ENCODE results near the gene CERT1. TPM values are rescaled to one million over a fixed set of nuclear protein-coding genes. Genes with fewer than 3 reads are reported as not detected.

Gene CERT1
- total RNA-seq, 1 donor from 2014 or later: 36.2 TPM

GRCh38 chr5:75532190-75532589 lies 20.8 kb upstream of the CERT1 start:
- Mint-ChIP-seq H3K4me1 (ENCODE audit: low read depth) (peaks cover 24% of the 10 kb centered on the region), H3K27me3 (ENCODE audit: low read depth) (no peaks in the 10 kb centered on the region), H3K36me3 (ENCODE audit: low read depth) (peaks cover 26% of the 10 kb centered on the region), H3K27ac (ENCODE audit: unreplicated experiment) (peak overlapping the region; percentile 27), H3K9me3 (ENCODE audit: low read depth) (peaks cover 21% of the 10 kb centered on the region), H3K4me3 (ENCODE audit: unreplicated experiment) (no peak overlapping the region)
- DNase-seq (ENCODE audit: low spot score): no peak
- TF ChIP-seq CTCF (IDR thresholded peaks at IDR 0.05): no peak

GRCh38 chr5:75529185-75529584 lies 17.8 kb upstream of the CERT1 start:
- H3K4me3 Mint-ChIP-seq (ENCODE audit: unreplicated experiment): no peak overlapping the region
- H3K27ac Mint-ChIP-seq (ENCODE audit: unreplicated experiment): no peak overlapping the region
- no peak for TF ChIP-seq CTCF (IDR thresholded peaks at IDR 0.05)
- no peaks in the 10 kb centered on the region for H3K27me3 Mint-ChIP-seq (ENCODE audit: low read depth)
- peaks cover 17% of the 10 kb centered on the region for H3K4me1 Mint-ChIP-seq (ENCODE audit: low read depth)
- H3K9me3 Mint-ChIP-seq (ENCODE audit: low read depth): peaks cover 11% of the 10 kb centered on the region
- H3K36me3 Mint-ChIP-seq (ENCODE audit: low read depth): peaks cover 13% of the 10 kb centered on the region
- DNase-seq (ENCODE audit: low spot score): no peak

- no peak for TF ChIP-seq CTCF (IDR thresholded peaks at IDR 0.05)
- Mint-ChIP-seq H3K9me3 (ENCODE audit: low read depth) (peaks cover 11% of the 10 kb centered on the region), H3K27me3 (ENCODE audit: low read depth) (no peaks in the 10 kb centered on the region), H3K4me1 (ENCODE audit: low read depth) (peaks cover 19% of the 10 kb centered on the region), H3K4me3 (ENCODE audit: unreplicated experiment) (no peak overlapping the region), H3K36me3 (ENCODE audit: low read depth) (peaks cover 7% of the 10 kb centered on the region), H3K27ac (ENCODE audit: unreplicated experiment) (no peak overlapping the region)
- no peak for DNase-seq (ENCODE audit: low spot score)
These were observed 14.6 kb upstream of the CERT1 start for GRCh38 chr5:75526070-75526469.

GRCh38 chr5:75525344-75525743 lies 13.9 kb upstream of the CERT1 start:
- Mint-ChIP-seq H3K9me3 (ENCODE audit: low read depth) (peaks cover 17% of the 10 kb centered on the region), H3K27me3 (ENCODE audit: low read depth) (no peaks in the 10 kb centered on the region), H3K4me1 (ENCODE audit: low read depth) (peaks cover 19% of the 10 kb centered on the region), H3K27ac (ENCODE audit: unreplicated experiment) (no peak overlapping the region), H3K4me3 (ENCODE audit: unreplicated experiment) (no peak overlapping the region), H3K36me3 (ENCODE audit: low read depth) (peaks cover 13% of the 10 kb centered on the region)
- TF ChIP-seq CTCF (IDR thresholded peaks at IDR 0.05): no peak
- no peak for DNase-seq (ENCODE audit: low spot score)

GRCh38 chr5:75524591-75524990 lies 13.2 kb upstream of the CERT1 start:
- H3K27me3 Mint-ChIP-seq (ENCODE audit: low read depth): no peaks in the 10 kb centered on the region
- DNase-seq (ENCODE audit: low spot score): no peak
- peaks cover 14% of the 10 kb centered on the region for H3K36me3 Mint-ChIP-seq (ENCODE audit: low read depth)
- peaks cover 16% of the 10 kb centered on the region for H3K4me1 Mint-ChIP-seq (ENCODE audit: low read depth)
- no peak for TF ChIP-seq CTCF (IDR thresholded peaks at IDR 0.05)
- H3K4me3 Mint-ChIP-seq (ENCODE audit: unreplicated experiment): no peak overlapping the region
- peaks cover 17% of the 10 kb centered on the region for H3K9me3 Mint-ChIP-seq (ENCODE audit: low read depth)
- H3K27ac Mint-ChIP-seq (ENCODE audit: unreplicated experiment): no peak overlapping the region

Measured in chondrocyte (in vitro differentiated cells).